M059J (cell line): ENCODE results near the gene POMP. TPM values are rescaled to one million over a fixed set of nuclear protein-coding genes. Genes with fewer than 3 reads are reported as not detected.

Source experiments
- total RNA-seq: library from RNA; depleted of rRNA; stranded (reverse); fragments of >200 nt; shearing (Covaris generic); gene quantifications from 2 replicates; pipeline ENCODE4 v1.2.3, GENCODE V29; 2014; rRNA removed

The POMP gene
- total RNA-seq, 1 experiment from 2014 or later: 187 TPM

Other genes with a start within 250 kb of the POMP start
- gene FLT1, start 164.0 kb upstream of the POMP start, total RNA-seq: 1.4 and 3.5 TPM in 2 replicates
- gene SLC46A3, start 59.8 kb downstream of the POMP start, total RNA-seq: 7.0 and 9.0 TPM in 2 replicates
- gene MTUS2, start 161.2 kb downstream of the POMP start, total RNA-seq: 0.02 and 0.59 TPM in 2 replicates